Measurements from ENCODE around the gene HSPB8. TPM values are rescaled to one million over a fixed set of nuclear protein-coding genes. Genes with fewer than 3 reads are reported as not detected.

The HSPB8 gene
- total RNA-seq, 1 experiment from 2014 or later: 22.3 TPM

- H3K9me3 ChIP-seq: no peaks in the 10 kb centered on the region
- no peaks in the 10 kb centered on the region for H3K27me3 ChIP-seq
- H3K4me3 ChIP-seq: no peak overlapping the region
- no peaks in the 10 kb centered on the region for H3K36me3 ChIP-seq
- no peak for DNase-seq
Observed at GRCh38 chr12:119227292-119227691, 48.6 kb downstream of the HSPB8 start.

DNA sequence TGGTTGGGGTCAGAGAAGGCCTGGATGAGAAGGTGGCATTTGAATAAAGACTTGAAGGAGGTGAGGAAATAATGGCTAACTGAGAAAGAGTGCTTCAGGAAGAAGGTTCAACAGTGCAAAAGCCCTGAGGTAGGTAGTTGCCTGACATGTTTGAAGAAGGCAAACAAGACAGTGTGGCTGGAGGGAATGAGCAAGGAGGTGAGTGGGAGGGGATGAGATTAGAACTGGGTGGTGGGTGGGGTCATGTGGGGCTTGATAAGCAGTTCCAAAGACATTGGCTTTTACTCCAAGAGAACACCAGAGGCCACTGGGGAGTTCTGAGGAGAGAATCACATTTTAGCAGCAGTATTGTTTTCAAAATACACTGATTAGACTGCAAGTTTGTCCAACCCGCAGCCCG lies 50.5 kb downstream of the HSPB8 start:
- Histone ChIP-seq H3K36me3 (no peaks in the 10 kb centered on the region), H3K27me3 (no peaks in the 10 kb centered on the region)

GRCh38 chr12:119229837-119230236 lies 51.1 kb downstream of the HSPB8 start:
- no peaks in the 10 kb centered on the region for H3K36me3 ChIP-seq
- no peaks in the 10 kb centered on the region for H3K9me3 ChIP-seq
- H3K4me3 ChIP-seq: peak overlapping the region; percentile 18; the same call in 1 of the 2 replicates
- no peaks in the 10 kb centered on the region for H3K27me3 ChIP-seq
- peak; percentile 48 for DNase-seq

More for the DNA sequence above, 50.5 kb downstream of the HSPB8 start:
- Histone ChIP-seq H3K9me3 (no peaks in the 10 kb centered on the region), H3K4me3 (no peak overlapping the region)
- DNase-seq: no peak

GRCh38 chr12:119230807-119231206 lies 52.1 kb downstream of the HSPB8 start:
- H3K9me3 ChIP-seq: no peaks in the 10 kb centered on the region
- DNase-seq: no peak
- H3K4me3 ChIP-seq: no peak overlapping the region
- no peaks in the 10 kb centered on the region for H3K36me3 ChIP-seq
- H3K27me3 ChIP-seq: no peaks in the 10 kb centered on the region

DNA sequence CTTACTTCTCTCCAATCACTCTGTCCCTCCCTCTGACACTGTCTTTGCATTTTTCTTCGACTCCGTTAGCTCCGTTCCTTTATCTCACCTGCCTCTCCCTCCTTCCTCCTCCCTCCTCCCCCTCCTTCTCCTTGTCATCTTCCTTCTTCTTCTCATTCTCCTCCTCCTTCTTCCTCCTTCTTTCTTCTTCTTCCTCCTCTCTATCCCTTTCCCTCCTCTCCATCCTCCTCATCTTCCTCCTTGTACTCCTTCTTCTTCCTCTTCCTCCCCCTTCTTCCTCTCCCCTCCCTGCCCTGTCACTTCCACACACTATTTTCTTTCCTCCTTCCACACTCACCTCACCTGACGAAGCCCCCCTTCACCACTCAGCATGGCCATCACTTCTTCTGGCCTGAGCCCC lies 53.0 kb downstream of the HSPB8 start:
- DNase-seq: no peak
- Histone ChIP-seq H3K9me3 (no peaks in the 10 kb centered on the region), H3K4me3 (no peak overlapping the region), H3K36me3 (no peaks in the 10 kb centered on the region), H3K27me3 (no peaks in the 10 kb centered on the region)

DNA sequence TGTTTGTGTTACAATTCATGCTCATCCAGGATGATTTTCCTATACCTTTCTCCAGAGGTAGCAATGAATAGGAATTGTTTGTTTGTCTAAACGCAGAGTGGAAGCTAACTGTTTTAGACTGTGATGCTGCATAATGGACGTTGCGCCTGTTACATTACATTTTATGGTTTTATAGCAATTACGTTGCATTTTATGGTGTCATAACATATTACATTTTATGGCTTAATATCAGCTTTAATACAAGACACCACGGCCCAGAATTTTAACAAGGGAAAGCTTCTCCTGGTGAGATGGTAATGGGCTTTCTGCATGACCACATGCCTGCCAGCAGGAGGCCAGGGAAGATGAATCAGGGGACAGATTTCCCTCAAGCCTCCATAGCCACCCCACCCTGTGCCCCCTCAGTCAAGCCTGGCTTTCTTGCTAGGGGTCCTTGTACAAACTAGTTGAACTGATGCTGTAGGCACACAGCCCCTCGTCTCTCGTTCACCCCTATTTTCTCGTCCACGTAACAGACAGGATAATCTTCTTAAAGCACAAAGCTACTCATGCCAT lies 56.5 kb downstream of the HSPB8 start:
- no peaks in the 10 kb centered on the region for H3K36me3 ChIP-seq
- no peak overlapping the region for H3K4me3 ChIP-seq
- no peaks in the 10 kb centered on the region for H3K27me3 ChIP-seq
- no peaks in the 10 kb centered on the region for H3K9me3 ChIP-seq
- no peak for DNase-seq

DNA sequence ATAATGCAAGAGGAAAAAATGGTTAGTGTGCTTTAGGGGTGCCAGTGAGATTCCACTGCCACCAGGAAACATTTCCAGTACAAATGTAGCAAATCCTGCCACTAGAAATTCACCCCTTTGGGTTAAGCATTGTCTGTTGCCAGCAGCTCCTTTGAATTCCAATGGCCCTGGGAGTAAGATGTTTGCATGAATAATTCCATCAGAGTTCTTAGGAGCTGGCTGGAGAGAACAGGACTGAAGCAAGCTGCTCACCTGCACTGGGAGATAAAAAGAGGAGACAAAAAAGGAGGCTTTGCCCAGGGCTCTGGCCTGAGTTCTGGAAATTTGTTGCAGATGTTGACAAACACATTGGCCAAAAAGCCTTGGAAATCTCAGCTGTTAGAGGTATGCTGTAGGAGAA lies 57.6 kb downstream of the HSPB8 start:
- Histone ChIP-seq H3K4me3 (no peak overlapping the region), H3K27me3 (no peaks in the 10 kb centered on the region), H3K9me3 (no peaks in the 10 kb centered on the region), H3K36me3 (no peaks in the 10 kb centered on the region)
- no peak for DNase-seq

DNA sequence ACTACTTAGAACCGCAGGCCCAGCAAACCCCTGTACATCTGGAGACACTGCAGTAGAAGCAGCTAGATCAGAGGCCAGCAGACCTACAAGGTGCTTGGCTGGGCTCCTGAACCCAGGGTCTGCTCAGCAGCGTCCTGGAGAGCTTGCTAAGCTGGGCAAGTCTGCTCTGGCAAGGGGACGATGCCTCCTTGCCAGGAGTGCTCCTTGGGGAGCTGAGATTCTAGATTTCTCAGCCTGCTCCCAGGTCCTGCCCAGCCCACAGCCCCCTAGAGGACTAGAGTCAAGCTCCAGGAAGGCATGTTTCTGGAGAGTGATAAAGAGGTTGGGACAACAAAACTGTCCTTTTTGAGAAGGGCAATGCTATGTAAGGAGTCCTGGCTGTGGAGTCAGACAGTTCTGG lies 60.3 kb downstream of the HSPB8 start:
- Histone ChIP-seq H3K27me3 (no peaks in the 10 kb centered on the region), H3K9me3 (no peaks in the 10 kb centered on the region), H3K36me3 (no peaks in the 10 kb centered on the region), H3K4me3 (no peak overlapping the region)
- no peak for DNase-seq

DNA sequence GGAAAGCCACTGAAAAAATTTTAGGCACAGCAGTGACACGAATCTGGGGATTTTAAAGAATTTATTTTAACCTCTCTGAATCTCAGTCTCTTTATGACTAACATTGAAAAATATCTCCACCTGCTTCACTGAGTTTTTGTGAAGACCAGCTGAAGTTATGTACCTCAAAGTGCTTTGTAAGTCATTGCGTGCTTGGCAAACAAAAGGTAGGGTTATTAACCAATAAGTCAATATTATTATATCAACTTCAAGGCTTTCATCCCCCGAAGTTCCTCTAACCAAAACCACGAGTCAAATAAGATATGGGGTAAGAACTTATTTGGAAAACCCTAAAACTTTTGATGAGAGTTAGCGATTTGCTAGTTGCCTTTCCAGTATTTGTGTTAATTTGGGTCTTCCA lies 62.3 kb downstream of the HSPB8 start:
- Histone ChIP-seq H3K36me3 (no peaks in the 10 kb centered on the region), H3K27me3 (no peaks in the 10 kb centered on the region), H3K9me3 (no peaks in the 10 kb centered on the region), H3K4me3 (no peak overlapping the region)
- DNase-seq: no peak

GRCh38 chr12:119241580-119242169 lies 62.9 kb downstream of the HSPB8 start:
- Histone ChIP-seq H3K36me3 (no peaks in the 10 kb centered on the region), H3K27me3 (no peaks in the 10 kb centered on the region), H3K9me3 (no peaks in the 10 kb centered on the region), H3K4me3 (no peak overlapping the region)
- no peak for DNase-seq

Other genes with a start within 250 kb of the HSPB8 start
- not detected in 2 replicates for gene SRRM4, start 197.4 kb upstream of the HSPB8 start, total RNA-seq (2014; rRNA removed; shearing (Covaris generic); ENCODE audit: low replicate concordance)
- gene CCDC60, start 155.8 kb downstream of the HSPB8 start, total RNA-seq (2014; rRNA removed; shearing (Covaris generic); ENCODE audit: low replicate concordance): not detected in 2 replicates

Data from MG63 (cell line).